HCT116 (cell line): Measurements from ENCODE around the gene NRCAM. TPM values are rescaled to one million over a fixed set of nuclear protein-coding genes. Genes with fewer than 3 reads are reported as not detected.

ENCODE experiments used
- ATAC-seq: fragments of 200-7000 bp; cut with Tn5 transposase; 2 replicates; pipeline ENCODE4 v1.9.1; 2020; ENCODE audit warnings: mild to moderate bottlenecking, moderate library complexity
- BruUV-seq: library from RNA; stranded (reverse); fragments of 400-500 nt; replicated peaks from 2 replicates; lab custom pipeline; 2021; lab: Mats Ljungman, UMichigan
- CTCF ChIA-PET: fragments of 300-600 bp; sonication (Branson Sonifier 250); formaldehyde crosslinking; loops from one replicate; lab custom pipeline; 2021; ENCODE audit warnings: antibody characterized with exemption; lab: Charles Lee
- POLR2A ChIA-PET: fragments of 300-600, 350-600 bp; sonication (Branson Sonifier 250); formaldehyde crosslinking; loops from one replicate; lab custom pipeline; 2021; ENCODE audit warnings: antibody characterized with exemption; lab: Charles Lee
- RAD21 ChIA-PET, 2 experiments: fragments of 300-600 bp; sonication (Branson Sonifier 250); formaldehyde crosslinking; loops; one replicate each; lab custom pipeline; 2023; ENCODE audit warnings: low total read pairs in 2 of 2; ENCODE audit not compliant: uncharacterized antibody in 2 of 2, unreplicated experiment in 2 of 2, low non-redundant PET in 1 of 2; lab: Charles Lee
- DNase-seq: peaks from one replicate; pipeline ENCODE4 v3.0.0-alpha.2; 2010; ENCODE audit warnings: low read depth, low spot score
- H2AFZ ChIP-seq: fragments of 200-600 bp; shearing (Covaris generic), sonication (generic); 2 replicates; pipeline ENCODE4 v1.6.1; 2017; ENCODE audit warnings: low read depth, mixed run types, mixed read lengths, antibody characterized with exemption, low read length; ENCODE audit not compliant: poor library complexity, severe bottlenecking
- H3K27ac ChIP-seq: 2 replicates; pipeline ENCODE4 v1.5.1; 2012; ENCODE audit warnings: low read depth, low read length
- H3K27me3 ChIP-seq: fragments of 200-600 bp; sonication (generic); 2 replicates; pipeline ENCODE4 v1.6.1; 2016; ENCODE audit warnings: mixed run types, low read length, mixed read lengths; ENCODE audit not compliant: insufficient read depth
- H3K36me3 ChIP-seq, 2 experiments: fragments of 200-500 bp in 1 of 2; fragments of 200-600 bp in 1 of 2; sonication (Bioruptor generic) in 1 of 2; sonication (generic) in 1 of 2; 2 replicates each; pipeline versions ENCODE4 v1.5.1 to v1.6.1; 2014 to 2016; ENCODE audit warnings: low read length in 2 of 2, inconsistent platforms in 1 of 2, mixed read lengths in 1 of 2, mixed run types in 1 of 2; ENCODE audit not compliant: insufficient read depth in 2 of 2, control insufficient read depth in 1 of 2
- H3K4me1 ChIP-seq, 2 experiments: fragments of 200-600 bp in 1 of 2; sonication (generic) in 1 of 2; 2 replicates each; pipeline versions ENCODE4 v1.5.1 to v1.6.1; 2012 to 2017; ENCODE audit warnings: low read length in 2 of 2, inconsistent platforms in 1 of 2, mild to moderate bottlenecking in 1 of 2, mixed read lengths in 1 of 2, mixed run types in 1 of 2, moderate library complexity in 1 of 2; ENCODE audit not compliant: insufficient read depth in 2 of 2, control insufficient read depth in 1 of 2
- H3K4me2 ChIP-seq: fragments of 200-600 bp; sonication (generic); 2 replicates; pipeline ENCODE4 v1.6.1; 2017; ENCODE audit warnings: mixed run types, low read length, mixed read lengths
- H3K4me3 ChIP-seq, 2 experiments: fragments of 200-600 bp in 1 of 2; sonication (generic) in 1 of 2; replicated peaks in 1 of 2; 2 replicates each; pipeline ENCODE4 v1.5.1; 2011 to 2016; ENCODE audit warnings: low read length in 2 of 2, control low read depth in 1 of 2, low read depth in 1 of 2, mild to moderate bottlenecking in 1 of 2, mixed read lengths in 1 of 2, mixed run types in 1 of 2
- H3K79me2 ChIP-seq: fragments of 200-600 bp; sonication (generic); 2 replicates; pipeline ENCODE4 v1.6.1; 2017; ENCODE audit warnings: mild to moderate bottlenecking, mixed run types, low read length, moderate library complexity, mixed read lengths; ENCODE audit not compliant: insufficient read depth
- H3K9ac ChIP-seq: fragments of 200-600 bp; sonication (generic); 2 replicates; pipeline ENCODE4 v1.6.1; 2016; ENCODE audit warnings: low read length, mixed read lengths
- H3K9me2 ChIP-seq: fragments of 200-600 bp; sonication (generic), shearing (Covaris generic); 2 replicates; pipeline ENCODE4 v1.6.1; 2017; ENCODE audit warnings: mixed run types, mild to moderate bottlenecking, moderate library complexity; ENCODE audit not compliant: insufficient read depth
- H3K9me3 ChIP-seq, 2 experiments: fragments of 200-500 bp in 1 of 2; fragments of 200-600 bp in 1 of 2; sonication (Bioruptor generic) in 1 of 2; sonication (generic) in 1 of 2; 2 replicates each; pipeline ENCODE4 v1.6.1; 2014 to 2017; ENCODE audit warnings: low read length in 2 of 2, mixed read lengths in 2 of 2, inconsistent platforms in 1 of 2, low read depth in 1 of 2, mild to moderate bottlenecking in 1 of 2, mixed run types in 1 of 2, moderate library complexity in 1 of 2; ENCODE audit not compliant: control insufficient read depth in 1 of 2, insufficient read depth in 1 of 2
- H4K20me1 ChIP-seq: fragments of 200-600 bp; sonication (generic), shearing (Covaris generic); 2 replicates; pipeline ENCODE4 v1.6.1; 2017; ENCODE audit warnings: mixed run types, mild to moderate bottlenecking, moderate library complexity; ENCODE audit not compliant: insufficient read depth
- CBX3 ChIP-seq: IDR thresholded peaks from 2 replicates; pipeline ENCODE4 v1.6.1; 2012; ENCODE audit warnings: low read depth
- CEBPB ChIP-seq: IDR thresholded peaks from 2 replicates; pipeline ENCODE4 v1.6.1; 2012; ENCODE audit warnings: low read depth
- EGR1 ChIP-seq: IDR thresholded peaks from 2 replicates; pipeline ENCODE4 v1.6.1; 2012; ENCODE audit warnings: low read depth
- ELF1 ChIP-seq: IDR thresholded peaks from 2 replicates; pipeline ENCODE4 v1.6.1; 2012; ENCODE audit warnings: low read depth, borderline replicate concordance
- EZH2 ChIP-seq: fragments of 200-600 bp; sonication (generic); IDR thresholded peaks from 2 replicates; pipeline ENCODE4 v1.6.1; 2017; ENCODE audit warnings: antibody characterized with exemption, mixed run types
- EZH2phosphoT487 ChIP-seq: fragments of 200-600 bp; IDR thresholded peaks from 2 replicates; pipeline ENCODE4 v1.6.1; 2018; ENCODE audit warnings: antibody characterized with exemption, borderline replicate concordance
- FOSL1 ChIP-seq: IDR thresholded peaks from 2 replicates; pipeline ENCODE4 v1.6.1; 2012; ENCODE audit warnings: low read depth
- POLR2A ChIP-seq: IDR thresholded peaks from 2 replicates; pipeline ENCODE4 v1.7.0; 2011; ENCODE audit warnings: borderline replicate concordance; ENCODE audit not compliant: insufficient read depth, insufficient read length; ENCODE audit errors: extremely low read depth
- RAD21 ChIP-seq: IDR thresholded peaks from 2 replicates; pipeline ENCODE4 v1.6.1; 2012; ENCODE audit warnings: low read depth, mild to moderate bottlenecking
- SIN3A ChIP-seq: IDR thresholded peaks from 2 replicates; pipeline ENCODE4 v1.6.1; 2012; ENCODE audit warnings: low read depth
- SP1 ChIP-seq: IDR thresholded peaks from 2 replicates; pipeline ENCODE4 v1.6.1; 2012; ENCODE audit warnings: low read depth
- SRF ChIP-seq: IDR thresholded peaks from 2 replicates; pipeline ENCODE4 v1.6.1; 2012; ENCODE audit warnings: low read depth
- YY1 ChIP-seq: IDR thresholded peaks from 2 replicates; pipeline ENCODE4 v1.6.1; 2011; ENCODE audit warnings: low read length, low read depth, moderate library complexity, mild to moderate bottlenecking; ENCODE audit not compliant: insufficient replicate concordance; ENCODE audit errors: extremely low read depth
- ZFX ChIP-seq: fragments of 450-650 bp; IDR thresholded peaks from 2 replicates; pipeline ENCODE4 v1.6.1; 2017
- ZNF274 ChIP-seq: fragments of 200-500 bp; sonication (Bioruptor generic); IDR thresholded peaks from 2 replicates; pipeline ENCODE4 v1.6.1; 2014; ENCODE audit warnings: mild to moderate bottlenecking, low read depth, low read length, inconsistent platforms
- intact Hi-C: fragments of 100-400 bp; cut with micrococcal nuclease; formaldehyde crosslinking; loops from 2 replicates; pipeline ENCODE4 v1.10.0; 2022
- total RNA-seq: library from RNA; stranded (reverse); gene quantifications from one replicate; pipeline ENCODE4 v1.2.1, GENCODE V29; 2021; ENCODE audit not compliant: unreplicated experiment
- TF ChIP-seq, protein P1 (sequence below): IDR thresholded peaks from 2 replicates; pipeline ENCODE4 v1.6.1; 2012; ENCODE audit warnings: low read depth
- TF ChIP-seq, protein P2 (sequence below): IDR thresholded peaks from 2 replicates; pipeline ENCODE4 v1.6.1; 2012
- TF ChIP-seq, protein P3 (sequence below): IDR thresholded peaks from 2 replicates; pipeline ENCODE4 v1.6.1; 2011; ENCODE audit warnings: mild to moderate bottlenecking, low read length, moderate library complexity; ENCODE audit not compliant: insufficient replicate concordance; ENCODE audit errors: extremely low read depth
- TF ChIP-seq, protein P4 (sequence below): IDR thresholded peaks from 2 replicates; pipeline ENCODE4 v1.6.1; 2012
- TF ChIP-seq, protein P5 (sequence below), 3 experiments: fragments of 200-600 bp in 1 of 3; sonication (generic) in 1 of 3; IDR thresholded peaks in 2 of 3; conservative IDR thresholded peaks in 1 of 3; 2 replicates each; pipeline ENCODE4 v1.5.1; 2012 to 2017; ENCODE audit warnings: low read depth in 2 of 3, low read length in 2 of 3, antibody characterized with exemption in 1 of 3, borderline replicate concordance in 1 of 3, control low read depth in 1 of 3, mild to moderate bottlenecking in 1 of 3, mixed read lengths in 1 of 3, mixed run types in 1 of 3, moderate library complexity in 1 of 3; ENCODE audit not compliant: insufficient read depth in 1 of 3

The NRCAM gene
- total RNA-seq, 1 experiment from 2014 or later: 0.15 TPM

DNA sequence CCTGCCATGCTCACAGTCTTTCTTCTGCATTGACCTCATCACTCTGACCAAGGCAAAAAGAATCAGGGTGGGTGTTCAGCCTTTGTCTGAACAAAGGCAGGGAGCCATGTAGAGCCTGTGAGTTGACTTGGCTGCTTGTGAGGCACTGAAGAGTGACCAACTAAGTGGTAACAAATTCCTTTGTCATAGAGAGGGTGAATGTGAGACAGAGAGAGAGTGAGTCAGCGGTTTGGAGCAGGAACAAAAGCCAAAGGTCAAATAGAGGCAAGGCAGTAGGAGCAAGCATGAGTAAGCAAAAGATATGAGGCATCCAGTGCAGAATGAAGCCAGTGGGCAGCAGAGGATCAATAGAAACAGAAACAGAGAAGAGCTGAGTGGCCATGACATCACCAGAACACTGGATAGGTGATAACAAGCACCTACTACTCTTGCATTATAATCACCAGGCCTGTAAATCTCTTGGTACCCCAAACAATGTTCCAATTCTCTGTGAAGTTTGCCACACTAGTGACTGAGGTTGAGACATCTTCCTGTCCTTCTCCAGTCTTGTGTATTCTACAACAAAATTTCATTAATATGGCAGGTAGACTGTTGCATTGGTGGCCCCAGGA is 209.9 kb downstream of the NRCAM start:
- Histone ChIP-seq H3K4me2 (peak overlapping the region; percentile 66), H3K27ac (peak overlapping the region; percentile 44; the same call in 1 of the 2 replicates), H2AFZ (peak overlapping the region; percentile 43), H3K4me1 (peaks cover 11 to 19% of the 10 kb centered on the region in 2 experiments), H3K4me3 (peak overlapping the region in 1 of 2 experiments; percentile 12; a peak in 1 of 4 replicates), H3K79me2 (no peaks in the 10 kb centered on the region), H3K36me3 (no peaks in the 10 kb centered on the region), H3K9me2 (no peaks in the 10 kb centered on the region), H4K20me1 (no peaks in the 10 kb centered on the region), H3K9ac (no peak overlapping the region), H3K27me3 (no peaks in the 10 kb centered on the region), H3K9me3 (no peaks in the 10 kb centered on the region)
- CTCF ChIA-PET: no interaction called here
- peak; percentile 86 for ATAC-seq
- peak; percentile 61 for DNase-seq
- intact Hi-C loops: no loop called here
- RAD21 ChIA-PET: no interaction called here
- BruUV-seq: no TSS peak
- POLR2A ChIA-PET: interaction anchor here (1.0 kb wide), 1 partner anchor 11 kb away, joined by 3 read pairs; no protein-coding TSS in a partner anchor
- TF ChIP-seq EZH2: no peak
- peak; percentile 63 for TF ChIP-seq SP1
- TF ChIP-seq SIN3A: no peak
- no peak for TF ChIP-seq YY1
- TF ChIP-seq POLR2A: no peak
- TF ChIP-seq EZH2phosphoT487: no peak
- TF ChIP-seq EGR1: no peak
- TF ChIP-seq ZNF274: no peak
- TF ChIP-seq SRF: 0 out of 2 replicates have a peak, but pooled peaks have one; percentile 9
- no peak for TF ChIP-seq ELF1
- TF ChIP-seq, protein P1, sequence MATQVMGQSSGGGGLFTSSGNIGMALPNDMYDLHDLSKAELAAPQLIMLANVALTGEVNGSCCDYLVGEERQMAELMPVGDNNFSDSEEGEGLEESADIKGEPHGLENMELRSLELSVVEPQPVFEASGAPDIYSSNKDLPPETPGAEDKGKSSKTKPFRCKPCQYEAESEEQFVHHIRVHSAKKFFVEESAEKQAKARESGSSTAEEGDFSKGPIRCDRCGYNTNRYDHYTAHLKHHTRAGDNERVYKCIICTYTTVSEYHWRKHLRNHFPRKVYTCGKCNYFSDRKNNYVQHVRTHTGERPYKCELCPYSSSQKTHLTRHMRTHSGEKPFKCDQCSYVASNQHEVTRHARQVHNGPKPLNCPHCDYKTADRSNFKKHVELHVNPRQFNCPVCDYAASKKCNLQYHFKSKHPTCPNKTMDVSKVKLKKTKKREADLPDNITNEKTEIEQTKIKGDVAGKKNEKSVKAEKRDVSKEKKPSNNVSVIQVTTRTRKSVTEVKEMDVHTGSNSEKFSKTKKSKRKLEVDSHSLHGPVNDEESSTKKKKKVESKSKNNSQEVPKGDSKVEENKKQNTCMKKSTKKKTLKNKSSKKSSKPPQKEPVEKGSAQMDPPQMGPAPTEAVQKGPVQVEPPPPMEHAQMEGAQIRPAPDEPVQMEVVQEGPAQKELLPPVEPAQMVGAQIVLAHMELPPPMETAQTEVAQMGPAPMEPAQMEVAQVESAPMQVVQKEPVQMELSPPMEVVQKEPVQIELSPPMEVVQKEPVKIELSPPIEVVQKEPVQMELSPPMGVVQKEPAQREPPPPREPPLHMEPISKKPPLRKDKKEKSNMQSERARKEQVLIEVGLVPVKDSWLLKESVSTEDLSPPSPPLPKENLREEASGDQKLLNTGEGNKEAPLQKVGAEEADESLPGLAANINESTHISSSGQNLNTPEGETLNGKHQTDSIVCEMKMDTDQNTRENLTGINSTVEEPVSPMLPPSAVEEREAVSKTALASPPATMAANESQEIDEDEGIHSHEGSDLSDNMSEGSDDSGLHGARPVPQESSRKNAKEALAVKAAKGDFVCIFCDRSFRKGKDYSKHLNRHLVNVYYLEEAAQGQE: no peak
- TF ChIP-seq, protein P2, sequence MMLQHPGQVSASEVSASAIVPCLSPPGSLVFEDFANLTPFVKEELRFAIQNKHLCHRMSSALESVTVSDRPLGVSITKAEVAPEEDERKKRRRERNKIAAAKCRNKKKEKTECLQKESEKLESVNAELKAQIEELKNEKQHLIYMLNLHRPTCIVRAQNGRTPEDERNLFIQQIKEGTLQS: no peak
- peak; percentile 73 for TF ChIP-seq FOSL1
- TF ChIP-seq, protein P3, sequence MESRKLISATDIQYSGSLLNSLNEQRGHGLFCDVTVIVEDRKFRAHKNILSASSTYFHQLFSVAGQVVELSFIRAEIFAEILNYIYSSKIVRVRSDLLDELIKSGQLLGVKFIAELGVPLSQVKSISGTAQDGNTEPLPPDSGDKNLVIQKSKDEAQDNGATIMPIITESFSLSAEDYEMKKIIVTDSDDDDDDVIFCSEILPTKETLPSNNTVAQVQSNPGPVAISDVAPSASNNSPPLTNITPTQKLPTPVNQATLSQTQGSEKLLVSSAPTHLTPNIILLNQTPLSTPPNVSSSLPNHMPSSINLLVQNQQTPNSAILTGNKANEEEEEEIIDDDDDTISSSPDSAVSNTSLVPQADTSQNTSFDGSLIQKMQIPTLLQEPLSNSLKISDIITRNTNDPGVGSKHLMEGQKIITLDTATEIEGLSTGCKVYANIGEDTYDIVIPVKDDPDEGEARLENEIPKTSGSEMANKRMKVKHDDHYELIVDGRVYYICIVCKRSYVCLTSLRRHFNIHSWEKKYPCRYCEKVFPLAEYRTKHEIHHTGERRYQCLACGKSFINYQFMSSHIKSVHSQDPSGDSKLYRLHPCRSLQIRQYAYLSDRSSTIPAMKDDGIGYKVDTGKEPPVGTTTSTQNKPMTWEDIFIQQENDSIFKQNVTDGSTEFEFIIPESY: no peak
- no peak for TF ChIP-seq ZFX
- peak; percentile 89; the same call in 1 of the 2 replicates for TF ChIP-seq CBX3
- TF ChIP-seq, protein P4, sequence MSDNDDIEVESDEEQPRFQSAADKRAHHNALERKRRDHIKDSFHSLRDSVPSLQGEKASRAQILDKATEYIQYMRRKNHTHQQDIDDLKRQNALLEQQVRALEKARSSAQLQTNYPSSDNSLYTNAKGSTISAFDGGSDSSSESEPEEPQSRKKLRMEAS: 0 out of 2 replicates have a peak, but pooled peaks have one; percentile 39
- TF ChIP-seq, protein P5, sequence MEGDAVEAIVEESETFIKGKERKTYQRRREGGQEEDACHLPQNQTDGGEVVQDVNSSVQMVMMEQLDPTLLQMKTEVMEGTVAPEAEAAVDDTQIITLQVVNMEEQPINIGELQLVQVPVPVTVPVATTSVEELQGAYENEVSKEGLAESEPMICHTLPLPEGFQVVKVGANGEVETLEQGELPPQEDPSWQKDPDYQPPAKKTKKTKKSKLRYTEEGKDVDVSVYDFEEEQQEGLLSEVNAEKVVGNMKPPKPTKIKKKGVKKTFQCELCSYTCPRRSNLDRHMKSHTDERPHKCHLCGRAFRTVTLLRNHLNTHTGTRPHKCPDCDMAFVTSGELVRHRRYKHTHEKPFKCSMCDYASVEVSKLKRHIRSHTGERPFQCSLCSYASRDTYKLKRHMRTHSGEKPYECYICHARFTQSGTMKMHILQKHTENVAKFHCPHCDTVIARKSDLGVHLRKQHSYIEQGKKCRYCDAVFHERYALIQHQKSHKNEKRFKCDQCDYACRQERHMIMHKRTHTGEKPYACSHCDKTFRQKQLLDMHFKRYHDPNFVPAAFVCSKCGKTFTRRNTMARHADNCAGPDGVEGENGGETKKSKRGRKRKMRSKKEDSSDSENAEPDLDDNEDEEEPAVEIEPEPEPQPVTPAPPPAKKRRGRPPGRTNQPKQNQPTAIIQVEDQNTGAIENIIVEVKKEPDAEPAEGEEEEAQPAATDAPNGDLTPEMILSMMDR (IDR thresholded peaks at IDR 0.05 in 2 of 3, conservative IDR thresholded peaks at IDR 0.05 in 1 of 3; ENCODE audit: borderline replicate concordance in 1 of 3, insufficient read depth in 1 of 3, low read depth in 2 of 3, low read length in 2 of 3): no peak
- TF ChIP-seq RAD21: peak; percentile 33
- peak; percentile 16; the same call in 1 of the 2 replicates for TF ChIP-seq CEBPB
